IPS-NIHi7 (cell line): ENCODE data around the gene PSAP.
A peak's percentile ranks its signal among the peaks of the same experiment; 100 is the strongest.
"Not testable (repeated sequence)": the region's sequence is repeated elsewhere in the genome, so short reads cannot be mapped to it uniquely, and the experiment has no call there.

Experiments used
- DNase-seq: peaks from one replicate; pipeline ENCODE4 v3.0.0; 2012; ENCODE audit warnings: mixed read lengths; ENCODE audit errors: extremely low spot score

PSAP gene

GRCh38 chr10:71850743-71851464 is at the start of gene PSAP:
PSAP (minus strand) TSS chr10:71851251; CDS start chr10:71851221, 30 bp downstream.
- DNase-seq: peak; percentile 99

GRCh38 chr10:71900441-71901180 is 49.6 kb upstream of the PSAP start:
- DNase-seq: no peak

- DNase-seq: no peak
Measured at GRCh38 chr10:71899665-71900412, 48.8 kb upstream of the PSAP start.

GRCh38 chr10:71898346-71898745 is 47.3 kb upstream of the PSAP start:
- not testable (repeated sequence) for DNase-seq

- DNase-seq: no peak
Measured at GRCh38 chr10:71893920-71894319, 42.9 kb upstream of the PSAP start.

GRCh38 chr10:71893258-71893815 is 42.3 kb upstream of the PSAP start:
- DNase-seq: no peak

- no peak for DNase-seq
Measured at GRCh38 chr10:71891437-71891836, 40.4 kb upstream of the PSAP start.

- DNase-seq: no peak
Measured at GRCh38 chr10:71889388-71889987, 38.4 kb upstream of the PSAP start.

- DNase-seq: peak; percentile 52
Measured at GRCh38 chr10:71888623-71889387, 37.8 kb upstream of the PSAP start.

GRCh38 chr10:71888248-71888622 is 37.2 kb upstream of the PSAP start:
- no peak for DNase-seq

- no peak for DNase-seq
Measured at GRCh38 chr10:71887743-71888142, 36.7 kb upstream of the PSAP start.

- peak; percentile 2 for DNase-seq
Measured at GRCh38 chr10:71882813-71883659, 32.0 kb upstream of the PSAP start.

GRCh38 chr10:71881647-71882355 is 30.8 kb upstream of the PSAP start:
- no peak for DNase-seq

- DNase-seq: not testable (repeated sequence)
Measured at GRCh38 chr10:71881307-71881624, 30.2 kb upstream of the PSAP start.

- DNase-seq: peak; percentile 6
Measured at GRCh38 chr10:71880425-71881306, 29.6 kb upstream of the PSAP start.

GRCh38 chr10:71878327-71879034 is 27.4 kb upstream of the PSAP start:
- peak; percentile 38 for DNase-seq

GRCh38 chr10:71877821-71878220 is 26.8 kb upstream of the PSAP start:
- DNase-seq: no peak
